ENCODE measurements around the gene FKBP7.

GRCh38 chr2:178498137-178498536, 19.7 kb upstream of the FKBP7 start:
- TF ChIP-seq EZH2 (IDR thresholded peaks at IDR 0.05; ENCODE audit: insufficient read depth, poor library complexity, severe bottlenecking): no peak
- no peak for TF ChIP-seq EZH2phosphoT487 (IDR thresholded peaks at IDR 0.05; ENCODE audit: insufficient read depth, low read depth)

Data from GM23248 (cell line).